HTR-8/SVneo (cell line): ENCODE results near the gene HSH2D.
"Not testable (repeated sequence)": the region's sequence is repeated elsewhere in the genome, so short reads cannot be mapped to it uniquely, and the experiment has no call there.

Experiments used
- DNase-seq: peaks from one replicate; pipeline ENCODE4 v3.0.0; 2011; ENCODE audit warnings: low spot score, mixed read lengths; ENCODE audit not compliant: insufficient read length
- FAIRE-seq: peaks from 2 replicates; lab custom pipeline; 2011; peaks lifted over from hg19 to GRCh38; lab: Jason Lieb, UNC

The HSH2D gene

GRCh38 chr19:16153582-16154336 lies 10.3 kb downstream of the HSH2D start:
- FAIRE-seq (no peak), DNase-seq (no peak)

GRCh38 chr19:16154557-16154956 lies 11.1 kb downstream of the HSH2D start:
- DNase-seq (no peak), FAIRE-seq (no peak)

DNA sequence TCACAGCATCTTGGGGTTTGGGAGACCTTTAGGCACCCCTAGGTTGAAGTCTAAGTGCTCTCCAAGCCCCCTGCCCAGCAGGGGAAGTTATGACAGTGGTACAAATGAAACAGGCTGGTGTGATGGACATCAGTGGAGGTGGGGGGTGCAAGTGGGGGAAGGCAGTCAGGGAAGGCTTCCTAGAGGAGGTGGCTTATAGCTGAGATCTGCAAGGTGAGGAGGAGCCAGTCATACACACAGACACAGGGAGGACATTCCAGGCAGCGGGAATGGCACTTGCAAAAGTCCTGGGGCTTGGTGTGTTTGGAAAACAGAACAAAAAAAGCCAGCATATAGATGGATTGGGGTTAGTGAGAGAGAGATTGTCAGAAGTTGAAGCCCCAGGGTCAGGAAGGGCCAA lies 11.6 kb downstream of the HSH2D start:
- no peak for FAIRE-seq

DNA sequence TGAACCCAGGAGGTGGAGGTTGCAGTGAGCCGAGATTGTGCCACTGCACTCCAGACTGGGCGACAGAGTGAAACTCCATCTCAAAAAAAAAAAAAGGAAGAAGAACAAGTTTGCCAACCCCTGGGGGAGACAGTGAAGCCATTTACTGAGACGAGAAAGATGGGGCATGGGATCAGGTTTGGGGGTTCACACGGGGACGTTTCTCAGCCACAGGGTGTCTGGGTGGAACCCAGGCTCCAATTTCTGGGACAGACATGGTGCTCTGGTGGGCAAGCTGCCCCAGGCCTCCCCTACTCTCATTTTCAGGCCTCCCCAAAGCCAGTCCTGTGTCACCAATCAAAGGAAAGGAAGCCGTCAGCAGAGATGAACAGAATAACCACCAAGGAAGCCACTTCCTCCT lies 13.4 kb downstream of the HSH2D start:
- FAIRE-seq (no peak), DNase-seq (no peak)

More for the DNA sequence above, 11.6 kb downstream of the HSH2D start:
- DNase-seq = no peak

DNA sequence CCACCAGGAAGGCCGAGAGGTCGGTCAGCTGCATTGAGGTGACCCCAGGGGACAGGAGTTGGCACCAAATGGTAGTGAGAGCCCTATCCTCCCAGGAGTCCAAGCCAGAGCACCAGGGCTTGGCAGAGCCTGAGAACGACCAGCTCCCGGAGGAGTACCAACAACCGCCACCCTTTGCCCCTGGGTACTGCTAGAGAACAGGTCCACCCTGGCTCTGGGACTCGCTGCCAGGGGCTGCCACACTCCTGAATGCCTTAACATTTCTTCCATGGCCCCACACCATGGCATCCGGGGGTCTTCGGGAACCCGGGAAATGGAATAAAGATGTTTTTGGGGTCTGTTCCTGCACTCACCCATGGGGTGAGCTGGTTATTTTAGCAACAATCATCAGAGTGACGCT lies 14.1 kb downstream of the HSH2D start:
- no peak for DNase-seq
- no peak for FAIRE-seq

DNA sequence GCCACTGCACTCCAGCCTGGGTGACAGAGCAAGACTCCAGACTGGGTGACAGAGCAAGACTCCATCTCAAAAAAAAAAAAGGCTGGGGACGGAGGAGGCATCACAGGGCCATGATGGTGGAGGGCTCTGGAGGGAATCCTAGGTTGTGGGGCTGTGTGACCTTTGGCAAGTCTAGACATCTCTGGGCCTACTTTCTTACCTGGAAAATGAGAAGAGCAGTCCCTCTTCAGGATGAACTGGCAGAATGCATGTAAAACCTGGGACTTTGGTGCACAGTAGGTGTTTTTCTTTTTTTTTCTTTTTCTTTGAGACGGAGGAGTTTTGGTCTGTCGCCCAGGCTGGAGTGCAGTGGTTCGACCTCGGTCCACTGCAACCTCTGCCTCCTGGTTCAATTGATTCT lies 16.2 kb downstream of the HSH2D start:
- FAIRE-seq = no peak
- DNase-seq = no peak

DNA sequence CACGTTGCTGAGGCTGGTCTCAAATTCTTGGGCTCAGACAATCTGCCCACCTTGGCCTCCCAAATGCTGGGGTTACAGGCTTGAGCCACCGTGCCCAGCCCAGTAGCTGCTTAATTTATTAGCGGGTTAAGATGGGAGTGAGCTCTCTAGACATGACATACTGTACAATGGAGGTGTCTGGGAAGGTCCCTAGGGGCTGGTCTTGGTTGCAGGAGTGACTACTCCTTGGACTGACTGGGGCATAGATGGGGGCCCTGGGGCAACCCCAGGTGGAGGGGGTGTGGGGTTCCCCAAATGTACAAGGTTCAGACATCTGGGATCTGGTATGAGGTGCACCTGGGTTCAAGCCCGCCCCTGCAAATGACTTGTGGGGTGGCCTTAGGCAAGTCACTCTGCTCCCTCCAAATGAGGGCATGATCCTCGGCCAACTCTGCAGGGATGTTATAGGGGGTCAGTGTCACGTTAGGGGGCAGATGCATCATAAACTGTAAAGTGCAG lies 17.0 kb downstream of the HSH2D start:
- DNase-seq (no peak), FAIRE-seq (no peak)

DNA sequence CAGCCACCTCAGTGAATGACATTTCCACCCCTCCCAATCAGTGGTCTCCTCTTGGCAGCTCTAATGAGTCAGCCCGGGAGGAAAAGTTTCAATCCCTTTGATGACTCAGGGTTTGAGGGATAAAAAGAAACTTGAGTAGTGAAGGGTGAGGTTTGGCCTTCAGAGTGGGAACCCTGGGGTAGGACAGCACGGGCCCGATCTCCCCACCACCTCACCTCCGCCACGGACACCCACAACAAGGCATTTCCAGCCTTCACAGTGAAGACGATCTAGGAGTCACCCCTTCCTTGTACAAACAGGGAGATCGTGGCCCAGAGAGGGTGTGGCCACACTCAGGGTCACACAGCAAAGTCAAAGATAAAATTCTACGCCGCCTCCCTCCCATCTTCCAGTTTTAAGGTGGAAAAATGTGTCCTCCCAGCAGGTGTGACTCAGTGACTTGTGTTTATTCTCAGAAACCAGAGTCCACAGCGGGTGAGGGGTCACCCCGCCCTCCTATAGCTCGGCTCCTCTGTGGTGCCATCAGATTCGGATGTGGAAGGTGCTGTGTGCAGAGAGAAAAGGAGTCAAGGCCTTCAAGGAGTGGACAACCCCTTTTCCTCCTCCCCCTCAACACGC lies 17.6 kb downstream of the HSH2D start:
- FAIRE-seq = no peak
- DNase-seq = peak; percentile 70

DNA sequence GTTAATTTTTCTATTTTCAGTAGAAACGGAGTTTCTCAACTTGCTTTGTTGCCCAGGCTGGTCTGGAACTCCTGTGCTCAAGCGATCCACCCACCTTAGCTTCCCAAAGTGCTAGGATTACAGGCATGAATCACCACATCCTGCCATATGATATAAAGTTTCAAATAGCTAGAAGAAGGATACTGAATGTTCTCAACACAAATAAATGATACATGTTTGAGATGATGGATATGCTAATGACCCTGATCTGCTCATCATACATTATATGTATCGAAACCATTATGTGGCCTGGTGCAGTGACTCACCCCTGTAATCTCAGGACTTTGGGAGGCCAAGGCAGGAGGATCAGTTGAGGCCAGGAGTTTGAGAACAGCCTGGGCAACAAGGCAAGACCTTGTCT lies 18.4 kb downstream of the HSH2D start:
- DNase-seq = no peak
- peak; percentile 83 for FAIRE-seq

DNA sequence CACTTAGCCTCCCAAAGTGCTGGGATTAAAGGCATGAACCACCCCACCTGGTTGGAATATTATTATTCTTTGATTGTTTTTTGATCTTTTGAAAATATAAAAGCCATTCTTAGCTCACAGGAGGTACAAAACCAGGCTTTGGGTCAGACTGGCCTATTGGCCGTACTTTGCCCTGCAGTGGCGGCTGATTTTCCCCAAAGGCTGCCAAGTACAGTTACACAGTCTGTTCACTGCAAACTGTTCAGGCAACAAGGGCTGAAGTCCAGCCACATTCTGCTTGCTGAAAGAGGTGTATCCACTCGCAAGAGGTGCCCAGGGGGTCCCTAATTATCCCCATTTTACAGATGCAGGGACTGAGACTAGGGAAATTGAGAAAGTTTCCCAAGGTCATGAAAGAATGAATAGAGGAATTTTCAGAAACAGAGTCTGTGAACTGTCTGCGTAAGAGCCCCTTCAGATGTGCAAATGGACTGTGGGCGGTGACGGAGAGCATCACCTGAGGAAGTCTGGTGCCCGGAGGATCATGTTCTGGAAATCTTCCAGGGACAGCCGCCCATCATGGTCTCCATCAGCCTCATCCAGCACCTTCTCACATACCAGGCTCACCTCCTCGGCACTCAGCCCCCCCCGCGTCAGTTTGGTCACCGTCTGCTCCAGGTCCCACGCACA lies 20.9 kb downstream of the HSH2D start:
- no peak for DNase-seq
- no peak for FAIRE-seq

DNA sequence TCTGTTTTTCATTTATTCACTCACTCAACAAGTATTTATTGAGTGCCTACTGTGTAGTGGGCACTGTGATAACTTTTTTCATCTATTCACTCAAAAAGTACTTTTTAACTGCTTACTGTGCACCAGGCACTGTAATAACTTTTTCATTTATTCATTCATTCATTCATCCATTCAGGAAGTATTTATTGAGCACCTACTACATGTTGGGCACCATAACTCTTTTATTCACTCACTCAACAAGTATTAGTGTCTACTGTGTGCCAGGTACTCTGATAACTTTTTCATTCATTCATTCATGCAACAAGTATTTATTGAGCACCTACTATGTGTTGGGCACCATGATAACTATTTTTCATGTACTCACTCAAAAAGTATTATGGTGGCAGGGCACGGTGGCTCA lies 22.9 kb downstream of the HSH2D start:
- FAIRE-seq (no peak), DNase-seq (no peak)

GRCh38 chr19:16167055-16167454 lies 23.6 kb downstream of the HSH2D start:
- DNase-seq (no peak), FAIRE-seq (peak; percentile 13)

- no peak for DNase-seq
Measured at GRCh38 chr19:16168465-16169081, 25.1 kb downstream of the HSH2D start.

GRCh38 chr19:16170134-16170533 lies 26.6 kb downstream of the HSH2D start:
- DNase-seq (no peak), FAIRE-seq (no peak)

More at GRCh38 chr19:16168465-16169081, 25.1 kb downstream of the HSH2D start:
- FAIRE-seq = no peak

- FAIRE-seq (no peak), DNase-seq (no peak)
Measured at GRCh38 chr19:16175954-16176353, 32.5 kb downstream of the HSH2D start.

- FAIRE-seq, DNase-seq: not testable (repeated sequence)
Measured at GRCh38 chr19:16178866-16179265, 35.4 kb downstream of the HSH2D start.

DNA sequence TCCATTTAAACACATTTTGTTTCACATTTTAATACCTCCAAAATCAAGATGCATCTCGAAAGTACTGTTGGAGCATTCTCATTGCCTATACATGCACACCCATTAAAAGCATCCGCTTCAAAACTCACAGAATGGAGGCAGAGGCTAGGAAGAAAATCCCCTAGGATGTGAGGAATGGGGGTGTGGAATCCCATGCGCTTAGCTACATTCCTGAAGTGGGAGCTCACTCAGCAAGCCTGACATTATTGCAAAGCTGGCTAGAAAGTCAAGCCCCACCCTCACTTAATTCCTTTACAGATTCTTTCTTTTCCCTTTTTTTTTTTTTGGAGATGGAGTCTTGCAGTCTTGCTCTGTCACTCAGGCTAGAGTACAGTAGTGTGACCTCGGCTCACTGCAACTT lies 37.1 kb downstream of the HSH2D start:
- DNase-seq (peak; percentile 62), FAIRE-seq (no peak)

- FAIRE-seq (no peak), DNase-seq (no peak)
Measured at GRCh38 chr19:16184665-16185122, 41.2 kb downstream of the HSH2D start.

DNA sequence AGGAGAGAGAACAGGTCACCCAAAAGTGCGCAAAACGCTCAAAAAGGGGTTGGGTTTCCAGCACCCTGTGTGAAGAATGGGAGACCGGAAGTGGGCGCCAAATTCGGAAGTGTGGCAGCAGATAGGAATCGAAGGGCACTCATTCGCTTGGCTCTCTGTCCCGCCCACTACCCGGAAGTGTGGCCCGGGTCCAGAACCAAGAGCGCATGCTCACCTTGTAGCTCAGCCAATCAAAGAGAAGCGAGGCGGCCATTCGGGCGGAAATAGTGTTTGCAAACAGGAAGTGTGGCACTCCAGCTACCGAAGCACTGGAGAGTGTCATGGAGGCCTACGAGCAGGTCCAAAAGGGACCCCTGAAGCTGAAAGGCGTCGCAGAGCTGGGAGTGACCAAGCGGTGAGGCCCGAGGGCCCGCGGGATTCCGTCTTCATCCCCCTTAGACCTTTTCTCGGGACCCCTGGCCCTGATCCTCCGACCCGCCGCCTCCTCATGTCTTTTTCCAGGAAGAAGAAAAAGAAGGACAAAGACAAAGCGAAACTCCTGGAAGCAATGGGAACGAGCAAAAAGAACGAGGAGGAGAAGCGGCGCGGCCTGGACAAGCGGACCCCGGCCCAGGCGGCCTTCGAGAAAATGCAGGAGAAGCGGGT lies 41.8 kb downstream of the HSH2D start, which contains the start of gene FAM32A:
Gene FAM32A, plus strand, starts transcription at position 288 of the 645 bp plus-strand sequence. Its CDS starts 33 bp downstream, at position 321.
- peak; percentile 100 for DNase-seq
- FAIRE-seq = peak; percentile 96

- no peak for FAIRE-seq
- no peak for DNase-seq
Measured at GRCh38 chr19:16185768-16186123, 42.3 kb downstream of the HSH2D start.
